Ramos (cell line): ENCODE data around the gene TTC7B.

Source experiments
- in situ Hi-C: fragments of 300-500 bp; cut with MboI; formaldehyde crosslinking; loops from one replicate; pipeline ENCODE4 v1.14.3; 2022; ENCODE audit warnings: low sequenced_read_pairs; ENCODE audit not compliant: unreplicated experiment

The TTC7B gene

GRCh38 chr14:90750191-90750590, 66.0 kb downstream of the TTC7B start:
- in situ Hi-C loops: no loop called here

GRCh38 chr14:90747909-90748308, 68.3 kb downstream of the TTC7B start:
- in situ Hi-C loops: no loop called here

GRCh38 chr14:90743826-90744225, 72.4 kb downstream of the TTC7B start:
- in situ Hi-C loops: no loop called here

- in situ Hi-C loops: no loop called here
Observed at GRCh38 chr14:90743425-90743824, 72.8 kb downstream of the TTC7B start.

GRCh38 chr14:90742729-90743128, 73.5 kb downstream of the TTC7B start:
- in situ Hi-C loops: no loop called here

GRCh38 chr14:90742252-90742651, 74.0 kb downstream of the TTC7B start:
- in situ Hi-C loops: no loop called here

GRCh38 chr14:90741682-90741946, 74.6 kb downstream of the TTC7B start:
- in situ Hi-C loops: no loop called here

GRCh38 chr14:90740946-90741681, 75.1 kb downstream of the TTC7B start:
- in situ Hi-C loops: no loop called here

- in situ Hi-C loops: no loop called here
Observed at GRCh38 chr14:90740081-90740480, 76.1 kb downstream of the TTC7B start.

- in situ Hi-C loops: no loop called here
Observed at GRCh38 chr14:90739318-90740068, 76.7 kb downstream of the TTC7B start.

- in situ Hi-C loops: no loop called here
Observed at GRCh38 chr14:90733139-90733808, 83.0 kb downstream of the TTC7B start.

- in situ Hi-C loops: no loop called here
Observed at GRCh38 chr14:90732718-90733117, 83.5 kb downstream of the TTC7B start.

- in situ Hi-C loops: no loop called here
Observed at GRCh38 chr14:90732139-90732538, 84.1 kb downstream of the TTC7B start.

GRCh38 chr14:90731487-90731886, 84.7 kb downstream of the TTC7B start:
- in situ Hi-C loops: no loop called here

- in situ Hi-C loops: no loop called here
Observed at GRCh38 chr14:90730206-90730766, 85.9 kb downstream of the TTC7B start.

GRCh38 chr14:90728951-90729350, 87.3 kb downstream of the TTC7B start:
- in situ Hi-C loops: no loop called here

- in situ Hi-C loops: no loop called here
Observed at GRCh38 chr14:90727082-90727481, 89.1 kb downstream of the TTC7B start.

- in situ Hi-C loops: no loop called here
Observed at GRCh38 chr14:90726656-90727055, 89.6 kb downstream of the TTC7B start.

GRCh38 chr14:90724866-90725265, 91.4 kb downstream of the TTC7B start:
- in situ Hi-C loops: no loop called here

GRCh38 chr14:90722590-90722989, 93.6 kb downstream of the TTC7B start:
- in situ Hi-C loops: no loop called here

GRCh38 chr14:90721619-90722305, 94.5 kb downstream of the TTC7B start:
- in situ Hi-C loops: no loop called here
